Colonic mucosa (tissue), 4 donors: ENCODE results near the gene SF3A2. TPM values are rescaled to one million over a fixed set of nuclear protein-coding genes. Genes with fewer than 3 reads are reported as not detected.

Experiments used
- DNase-seq: peaks from one replicate; pipeline ENCODE4 v3.0.0-alpha.2; 2020
- H3K27ac ChIP-seq: fragments of 200-600 bp; one replicate; pipeline ENCODE4 v1.8.0; 2021
- H3K27me3 ChIP-seq: fragments of 200-600 bp; one replicate; pipeline ENCODE4 v1.8.0; 2021
- H3K36me3 ChIP-seq: fragments of 200-600 bp; one replicate; pipeline ENCODE4 v1.8.0; 2021
- H3K4me1 ChIP-seq: fragments of 200-600 bp; one replicate; pipeline ENCODE4 v1.8.0; 2021; ENCODE audit warnings: mild to moderate bottlenecking
- H3K4me3 ChIP-seq: fragments of 200-600 bp; one replicate; pipeline ENCODE4 v1.8.0; 2021
- H3K9ac ChIP-seq, 2 donors: one replicate each; pipeline ENCODE4 v1.7.0; 2013; ENCODE audit warnings: control low read depth in 2 of 2, low read depth in 2 of 2, low read length in 2 of 2
- H3K9me3 ChIP-seq: fragments of 200-600 bp; one replicate; pipeline ENCODE4 v1.8.0; 2021
- CTCF ChIP-seq: fragments of 200-600 bp; IDR thresholded peaks from one replicate; pipeline ENCODE4 v1.8.0; 2022; ENCODE audit warnings: antibody characterized with exemption, mild to moderate bottlenecking
- intact Hi-C: fragments of 100-400 bp; cut with DNase I; formaldehyde crosslinking; loops from one replicate; pipeline ENCODE4 v1.14.1; 2022
- total RNA-seq, 2 donors: library from RNA; stranded (reverse); fragmentation: NEBNext Ultra II Directional in 1 of 2; extraction: Animal tissue kit (Norgen Biotek cat#: 25700) in 1 of 2; gene quantifications; one replicate each; pipeline ENCODE4 v1.2.1, GENCODE V29; 2021
- donor health status: healthy.
- donor health status: DM: no; HTN: no; CAD: no.
- donor health status: DM: no; HTN: no; CAD: no.

SF3A2 gene
- total RNA-seq, 2 donors from 2014 or later: 60.9 to 99.8 TPM

DNA sequence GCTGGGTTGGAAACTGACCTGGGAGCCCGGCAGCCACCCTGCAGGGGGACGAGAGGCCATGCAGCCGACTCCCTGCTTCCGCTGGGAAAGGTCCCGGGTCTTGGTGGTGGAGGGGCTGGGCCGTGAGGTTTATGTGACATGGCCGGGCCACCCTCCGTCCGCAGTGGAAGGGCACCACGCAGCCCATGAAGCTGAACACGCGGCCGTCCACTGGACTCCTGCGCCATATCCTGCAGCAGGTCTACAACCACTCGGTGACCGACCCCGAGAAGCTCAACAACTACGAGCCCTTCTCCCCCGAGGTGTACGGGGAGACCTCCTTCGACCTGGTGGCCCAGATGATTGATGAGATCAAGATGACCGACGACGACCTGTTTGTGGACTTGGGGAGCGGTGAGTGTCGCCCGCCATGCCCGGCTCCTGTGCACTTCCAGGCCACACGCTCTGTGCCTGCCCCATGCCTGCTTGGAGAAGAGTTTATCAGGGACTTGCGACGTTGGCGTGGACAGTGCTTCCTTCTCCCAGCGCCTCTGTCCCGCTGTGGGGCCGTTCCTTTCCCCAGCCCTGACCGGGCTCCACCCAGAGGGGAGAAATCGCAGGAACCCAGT lies 45.7 kb upstream of the SF3A2 start:
- no peak overlapping the region for H3K27ac ChIP-seq
- intact Hi-C loops: no loop called here
- no peaks in the 10 kb centered on the region for H3K4me1 ChIP-seq

DNA sequence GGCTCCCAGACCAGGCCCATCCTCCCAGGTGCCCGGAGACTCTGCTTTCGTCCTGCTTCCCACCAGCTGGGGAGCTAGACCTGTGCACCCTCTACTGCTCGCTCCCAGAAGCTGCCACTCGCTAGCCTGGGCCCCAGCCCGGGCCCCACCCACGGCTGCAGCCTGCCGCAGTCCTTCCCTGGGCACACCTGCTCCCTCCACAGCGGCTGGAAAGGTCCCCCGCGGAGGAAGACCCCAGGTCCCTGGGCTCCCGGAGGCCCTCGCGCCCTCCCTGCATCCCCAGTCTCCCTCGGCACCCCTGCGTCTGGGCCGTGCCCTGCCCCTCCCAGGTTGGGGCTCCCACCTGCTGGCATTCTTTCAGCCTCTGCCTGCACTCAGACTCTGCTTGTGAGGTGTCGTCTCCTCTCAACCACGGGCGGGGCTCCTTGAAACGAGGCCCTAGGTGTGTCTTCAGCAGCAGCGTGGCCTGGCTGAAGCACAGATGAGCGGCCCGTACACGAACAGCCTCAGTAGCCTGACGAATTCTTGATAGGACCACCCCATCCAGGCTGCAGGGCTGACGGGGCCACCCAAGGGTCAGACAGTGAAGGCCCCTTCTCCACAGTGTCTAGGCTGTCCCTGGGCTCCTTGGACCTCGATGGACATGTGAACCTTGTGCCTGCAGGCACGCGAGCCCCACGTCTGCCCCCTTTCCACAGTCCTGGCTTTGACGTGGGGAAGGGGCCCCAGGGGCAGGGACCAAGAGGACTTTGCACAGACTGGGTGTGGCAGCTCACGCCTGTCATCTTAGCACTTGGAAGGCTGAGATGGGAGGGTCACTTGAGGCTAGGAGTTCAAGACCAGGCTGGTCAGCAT lies 44.9 kb upstream of the SF3A2 start:
- peaks cover 8% of the 10 kb centered on the region for H3K36me3 ChIP-seq
- peak; percentile 52 for DNase-seq
- no peak overlapping the region for H3K4me3 ChIP-seq
- no peak for TF ChIP-seq CTCF
- H3K27me3 ChIP-seq: no peaks in the 10 kb centered on the region
- no peak overlapping the region for H3K27ac ChIP-seq
- no peak overlapping the region for H3K9ac ChIP-seq
- H3K4me1 ChIP-seq: no peaks in the 10 kb centered on the region
- no peaks in the 10 kb centered on the region for H3K9me3 ChIP-seq
- intact Hi-C loops: no loop called here

More for the DNA sequence above, 45.7 kb upstream of the SF3A2 start:
- no peaks in the 10 kb centered on the region for H3K9me3 ChIP-seq
- no peak for DNase-seq
- no peak for TF ChIP-seq CTCF
- no peak overlapping the region for H3K4me3 ChIP-seq
- no peak overlapping the region for H3K9ac ChIP-seq
- H3K36me3 ChIP-seq: peaks cover 8% of the 10 kb centered on the region
- no peaks in the 10 kb centered on the region for H3K27me3 ChIP-seq

DNA sequence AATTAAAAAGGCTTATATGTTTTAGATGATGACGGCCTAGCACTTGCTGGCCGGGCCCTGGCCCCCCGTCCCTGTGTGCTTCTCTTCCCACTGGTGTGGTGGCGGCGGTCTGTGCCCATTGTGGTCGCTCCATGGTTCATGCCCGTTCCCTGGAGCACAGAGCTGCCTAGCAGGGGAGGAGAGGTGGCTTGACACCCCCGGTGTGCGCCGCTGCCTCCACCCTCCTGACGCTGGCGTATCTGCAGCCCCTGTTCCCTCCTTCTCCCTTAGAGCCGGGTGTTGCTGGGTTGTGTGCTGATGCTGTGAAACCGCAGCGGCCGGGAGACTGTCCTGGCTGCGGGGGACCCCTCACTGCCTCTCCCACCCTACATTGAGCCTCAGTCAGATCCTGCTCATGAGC lies 43.8 kb upstream of the SF3A2 start:
- peaks cover 8% of the 10 kb centered on the region for H3K36me3 ChIP-seq
- H3K9ac ChIP-seq: no peak overlapping the region
- H3K4me1 ChIP-seq: no peaks in the 10 kb centered on the region
- H3K27me3 ChIP-seq: no peaks in the 10 kb centered on the region
- no peak overlapping the region for H3K4me3 ChIP-seq
- no peaks in the 10 kb centered on the region for H3K9me3 ChIP-seq
- TF ChIP-seq CTCF: no peak
- intact Hi-C loops: no loop called here
- DNase-seq: no peak
- H3K27ac ChIP-seq: no peak overlapping the region

GRCh38 chr19:2193807-2194206 lies 42.8 kb upstream of the SF3A2 start:
- Histone ChIP-seq H3K27me3 (no peaks in the 10 kb centered on the region), H3K27ac (no peak overlapping the region), H3K9me3 (no peaks in the 10 kb centered on the region), H3K4me1 (no peaks in the 10 kb centered on the region), H3K36me3 (peaks cover 8% of the 10 kb centered on the region), H3K9ac (no peak overlapping the region), H3K4me3 (no peak overlapping the region)
- intact Hi-C loops: no loop called here
- no peak for DNase-seq
- TF ChIP-seq CTCF: no peak

- H3K27ac ChIP-seq: no peak overlapping the region
- intact Hi-C loops: no loop called here
- DNase-seq: no peak
- peaks cover 3% of the 10 kb centered on the region for H3K36me3 ChIP-seq
- TF ChIP-seq CTCF: no peak
- no peaks in the 10 kb centered on the region for H3K4me1 ChIP-seq
- H3K9ac ChIP-seq: no peak overlapping the region
- no peaks in the 10 kb centered on the region for H3K27me3 ChIP-seq
- H3K9me3 ChIP-seq: no peaks in the 10 kb centered on the region
- H3K4me3 ChIP-seq: no peak overlapping the region
Observed at GRCh38 chr19:2194513-2195078, 42.0 kb upstream of the SF3A2 start.
